ENCODE data around the gene UVRAG. TPM values are rescaled to one million over a fixed set of nuclear protein-coding genes. Genes with fewer than 3 reads are reported as not detected.

UVRAG gene
- total RNA-seq, 1 experiment from 2014 or later: 13.0 TPM

- Histone ChIP-seq H3K27me3 (ENCODE audit: low read length) (no peaks in the 10 kb centered on the region), H3K9me3 (ENCODE audit: low read length) (no peaks in the 10 kb centered on the region), H3K4me1 (ENCODE audit: insufficient read depth, low read length) (peaks cover 37% of the 10 kb centered on the region), H4K20me1 (ENCODE audit: low read length) (no peaks in the 10 kb centered on the region), H3K9me2 (replicated peaks; ENCODE audit: low read length) (no peaks in the 10 kb centered on the region), H3F3A (ENCODE audit: low read length, unreplicated experiment) (no peaks in the 10 kb centered on the region), H3K79me2 (ENCODE audit: low read length) (no peaks in the 10 kb centered on the region), H3K9ac (ENCODE audit: low read length) (peak overlapping the region; percentile 50), H3K36me3 (ENCODE audit: low read depth, low read length) (no peaks in the 10 kb centered on the region), H3K27ac (ENCODE audit: low read length) (peak overlapping the region; percentile 53), H3K4me2 (ENCODE audit: low read length) (peak overlapping the region; percentile 52), H2AFZ (ENCODE audit: low read length) (peak overlapping the region; percentile 49), H3K4me3 (ENCODE audit: low read length) (no peak overlapping the region)
- peak; percentile 61 for DNase-seq
- intact Hi-C loops (cut with micrococcal nuclease): loop anchor here (1.0 to 10.0 kb wide), 2 partner anchors 64 to 118 kb away; no protein-coding TSS in a partner anchor
- peak; percentile 60 for ATAC-seq
- BruUV-seq (replicated peaks): no TSS peak
- CTCF ChIA-PET: interaction anchor here (0.6 kb wide), 1 partner anchor 258 kb away, joined by 5 read pairs; no protein-coding TSS in a partner anchor
- TF ChIP-seq EZH2 (IDR thresholded peaks at IDR 0.05; ENCODE audit: low read length, unreplicated experiment) (no peak), EZH2phosphoT487 (IDR thresholded peaks at IDR 0.05; ENCODE audit: borderline replicate concordance, low read length) (no peak)
- TF ChIP-seq, protein P1, sequence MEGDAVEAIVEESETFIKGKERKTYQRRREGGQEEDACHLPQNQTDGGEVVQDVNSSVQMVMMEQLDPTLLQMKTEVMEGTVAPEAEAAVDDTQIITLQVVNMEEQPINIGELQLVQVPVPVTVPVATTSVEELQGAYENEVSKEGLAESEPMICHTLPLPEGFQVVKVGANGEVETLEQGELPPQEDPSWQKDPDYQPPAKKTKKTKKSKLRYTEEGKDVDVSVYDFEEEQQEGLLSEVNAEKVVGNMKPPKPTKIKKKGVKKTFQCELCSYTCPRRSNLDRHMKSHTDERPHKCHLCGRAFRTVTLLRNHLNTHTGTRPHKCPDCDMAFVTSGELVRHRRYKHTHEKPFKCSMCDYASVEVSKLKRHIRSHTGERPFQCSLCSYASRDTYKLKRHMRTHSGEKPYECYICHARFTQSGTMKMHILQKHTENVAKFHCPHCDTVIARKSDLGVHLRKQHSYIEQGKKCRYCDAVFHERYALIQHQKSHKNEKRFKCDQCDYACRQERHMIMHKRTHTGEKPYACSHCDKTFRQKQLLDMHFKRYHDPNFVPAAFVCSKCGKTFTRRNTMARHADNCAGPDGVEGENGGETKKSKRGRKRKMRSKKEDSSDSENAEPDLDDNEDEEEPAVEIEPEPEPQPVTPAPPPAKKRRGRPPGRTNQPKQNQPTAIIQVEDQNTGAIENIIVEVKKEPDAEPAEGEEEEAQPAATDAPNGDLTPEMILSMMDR (conservative IDR thresholded peaks at IDR 0.05; ENCODE audit: low read depth, low read length): no peak
- POLR2A ChIA-PET (ENCODE audit: unreplicated experiment): no interaction called here
Observed at GRCh38 chr11:76148941-76149613, 334.1 kb downstream of the UVRAG start.

DNA sequence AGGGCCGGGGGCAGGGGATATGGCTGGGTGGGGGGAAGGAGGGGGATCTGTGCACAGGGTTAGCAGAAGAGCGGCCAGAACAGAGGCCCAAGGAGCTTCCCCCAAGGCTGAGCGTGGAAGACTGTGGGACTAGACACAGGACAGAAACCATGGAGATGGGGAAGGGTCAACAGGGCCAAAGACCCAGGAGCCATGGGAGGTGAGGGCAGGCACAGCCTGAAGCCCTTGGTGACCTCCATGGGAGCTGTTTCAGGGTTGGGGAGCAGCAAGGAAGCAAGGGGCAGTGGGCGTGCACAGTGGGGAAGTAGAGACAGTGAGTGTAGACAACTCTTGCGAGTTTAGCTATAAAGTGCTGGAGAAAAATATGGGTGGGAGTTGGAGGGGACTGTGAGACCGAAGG is 334.7 kb downstream of the UVRAG start:
- no peaks in the 10 kb centered on the region for H3K36me3 ChIP-seq (ENCODE audit: low read depth, low read length)
- DNase-seq (no peak), ATAC-seq (no peak)
- no peaks in the 10 kb centered on the region for H3K9me2 ChIP-seq (replicated peaks; ENCODE audit: low read length)
- 0 out of 2 replicates have a peak overlapping the region, but pooled peaks have one; percentile 53 for H3K27ac ChIP-seq (ENCODE audit: low read length)
- H2AFZ ChIP-seq (ENCODE audit: low read length): no peak overlapping the region
- TF ChIP-seq, protein P1 (conservative IDR thresholded peaks at IDR 0.05; ENCODE audit: low read depth, low read length): no peak
- TF ChIP-seq EZH2phosphoT487 (IDR thresholded peaks at IDR 0.05; ENCODE audit: borderline replicate concordance, low read length): no peak
- no peak for TF ChIP-seq EZH2 (IDR thresholded peaks at IDR 0.05; ENCODE audit: low read length, unreplicated experiment)
- ChIA-PET POLR2A (ENCODE audit: unreplicated experiment) (no interaction called here), CTCF (interaction anchor here (0.6 kb wide), 1 partner anchor 168 kb away, joined by 3 read pairs; no protein-coding TSS in a partner anchor)
- no peak overlapping the region for H3K9ac ChIP-seq (ENCODE audit: low read length)
- BruUV-seq (replicated peaks): no TSS peak
- H4K20me1 ChIP-seq (ENCODE audit: low read length): no peaks in the 10 kb centered on the region
- H3K27me3 ChIP-seq (ENCODE audit: low read length): no peaks in the 10 kb centered on the region
- H3K4me2 ChIP-seq (ENCODE audit: low read length): no peak overlapping the region
- peaks cover 37% of the 10 kb centered on the region for H3K4me1 ChIP-seq (ENCODE audit: insufficient read depth, low read length)
- intact Hi-C loops (cut with micrococcal nuclease): loop anchor here (1.0 to 10.0 kb wide), 3 partner anchors 65 to 347 kb away; no protein-coding TSS in a partner anchor
- H3K9me3 ChIP-seq (ENCODE audit: low read length): no peaks in the 10 kb centered on the region
- H3F3A ChIP-seq (ENCODE audit: low read length, unreplicated experiment): no peaks in the 10 kb centered on the region
- no peaks in the 10 kb centered on the region for H3K79me2 ChIP-seq (ENCODE audit: low read length)
- H3K4me3 ChIP-seq (ENCODE audit: low read length): no peak overlapping the region

GRCh38 chr11:76150141-76150540 is 335.1 kb downstream of the UVRAG start:
- no peaks in the 10 kb centered on the region for H3F3A ChIP-seq (ENCODE audit: low read length, unreplicated experiment)
- no peaks in the 10 kb centered on the region for H3K27me3 ChIP-seq (ENCODE audit: low read length)
- BruUV-seq (replicated peaks): no TSS peak
- H3K4me3 ChIP-seq (ENCODE audit: low read length): no peak overlapping the region
- H3K27ac ChIP-seq (ENCODE audit: low read length): no peak overlapping the region
- no peaks in the 10 kb centered on the region for H3K9me2 ChIP-seq (replicated peaks; ENCODE audit: low read length)
- no peak overlapping the region for H3K9ac ChIP-seq (ENCODE audit: low read length)
- H3K79me2 ChIP-seq (ENCODE audit: low read length): no peaks in the 10 kb centered on the region
- no peaks in the 10 kb centered on the region for H4K20me1 ChIP-seq (ENCODE audit: low read length)
- no peaks in the 10 kb centered on the region for H3K9me3 ChIP-seq (ENCODE audit: low read length)
- ChIA-PET POLR2A (ENCODE audit: unreplicated experiment) (no interaction called here), CTCF (interaction anchor here (0.6 kb wide), 1 partner anchor 168 kb away, joined by 3 read pairs; no protein-coding TSS in a partner anchor)
- intact Hi-C loops (cut with micrococcal nuclease): loop anchor here (5.0 kb wide), 1 partner anchor 348 kb away; no protein-coding TSS in a partner anchor
- TF ChIP-seq, protein P1 (conservative IDR thresholded peaks at IDR 0.05; ENCODE audit: low read depth, low read length): no peak
- TF ChIP-seq EZH2phosphoT487 (IDR thresholded peaks at IDR 0.05; ENCODE audit: borderline replicate concordance, low read length) (no peak), EZH2 (IDR thresholded peaks at IDR 0.05; ENCODE audit: low read length, unreplicated experiment) (no peak)
- H3K4me1 ChIP-seq (ENCODE audit: insufficient read depth, low read length): peaks cover 37% of the 10 kb centered on the region
- no peak overlapping the region for H2AFZ ChIP-seq (ENCODE audit: low read length)
- no peak for ATAC-seq
- H3K36me3 ChIP-seq (ENCODE audit: low read depth, low read length): no peaks in the 10 kb centered on the region
- DNase-seq: no peak
- no peak overlapping the region for H3K4me2 ChIP-seq (ENCODE audit: low read length)

Data from PC-3 (cell line).